ENCODE measurements around the gene SUMO4.

DNA sequence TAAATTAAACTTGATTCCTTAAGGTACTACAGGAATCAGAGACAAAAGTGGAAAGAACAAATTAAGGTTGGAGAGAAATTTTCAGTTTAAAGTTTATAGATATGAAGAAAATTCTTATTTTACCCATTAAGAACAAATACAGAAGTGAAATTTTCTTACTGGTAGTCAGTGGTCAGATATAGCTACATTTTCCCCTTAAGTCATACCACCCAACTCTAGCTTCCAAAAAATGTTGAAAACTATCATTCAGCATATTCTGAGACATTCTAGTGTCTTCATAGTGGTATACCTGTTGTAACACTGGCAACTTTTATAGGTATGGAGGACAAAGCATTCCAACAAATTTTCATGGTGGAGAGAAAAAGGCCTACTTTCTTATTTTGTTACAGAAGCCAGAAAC, 15.6 kb upstream of the SUMO4 start:
- no peak for TF ChIP-seq POLR2AphosphoS5 (IDR thresholded peaks at IDR 0.05; ENCODE audit: insufficient read depth in 1 of 2, low read depth in 1 of 2)
- TF ChIP-seq, protein P1, sequence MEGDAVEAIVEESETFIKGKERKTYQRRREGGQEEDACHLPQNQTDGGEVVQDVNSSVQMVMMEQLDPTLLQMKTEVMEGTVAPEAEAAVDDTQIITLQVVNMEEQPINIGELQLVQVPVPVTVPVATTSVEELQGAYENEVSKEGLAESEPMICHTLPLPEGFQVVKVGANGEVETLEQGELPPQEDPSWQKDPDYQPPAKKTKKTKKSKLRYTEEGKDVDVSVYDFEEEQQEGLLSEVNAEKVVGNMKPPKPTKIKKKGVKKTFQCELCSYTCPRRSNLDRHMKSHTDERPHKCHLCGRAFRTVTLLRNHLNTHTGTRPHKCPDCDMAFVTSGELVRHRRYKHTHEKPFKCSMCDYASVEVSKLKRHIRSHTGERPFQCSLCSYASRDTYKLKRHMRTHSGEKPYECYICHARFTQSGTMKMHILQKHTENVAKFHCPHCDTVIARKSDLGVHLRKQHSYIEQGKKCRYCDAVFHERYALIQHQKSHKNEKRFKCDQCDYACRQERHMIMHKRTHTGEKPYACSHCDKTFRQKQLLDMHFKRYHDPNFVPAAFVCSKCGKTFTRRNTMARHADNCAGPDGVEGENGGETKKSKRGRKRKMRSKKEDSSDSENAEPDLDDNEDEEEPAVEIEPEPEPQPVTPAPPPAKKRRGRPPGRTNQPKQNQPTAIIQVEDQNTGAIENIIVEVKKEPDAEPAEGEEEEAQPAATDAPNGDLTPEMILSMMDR (IDR thresholded peaks at IDR 0.05), result no peak
